Fibroblast of the aortic adventitia (primary cell): ENCODE measurements around the gene BPIFB4. TPM values are rescaled to one million over a fixed set of nuclear protein-coding genes. Genes with fewer than 3 reads are reported as not detected.
A peak's percentile ranks its signal among the peaks of the same experiment; 100 is the strongest.
"Not testable (repeated sequence)": the region's sequence is repeated elsewhere in the genome, so short reads cannot be mapped to it uniquely, and the experiment has no call there.

ENCODE experiments used
- DNase-seq: peaks from one replicate; pipeline ENCODE4 v3.0.0-alpha.2; 2010; ENCODE audit warnings: low read depth
- H3K4me3 ChIP-seq: 2 replicates; pipeline ENCODE4 v1.5.1; 2011; ENCODE audit warnings: low read depth, mild to moderate bottlenecking, control low read depth, low read length, moderate library complexity
- CTCF ChIP-seq: IDR thresholded peaks from 2 replicates; pipeline ENCODE4 v1.5.1; 2011; ENCODE audit warnings: mild to moderate bottlenecking, low read length, control low read depth, inconsistent platforms; ENCODE audit not compliant: insufficient read depth
- total RNA-seq: library from RNA; depleted of rRNA; stranded (reverse); fragments of >200 nt; gene quantifications from 2 replicates; pipeline ENCODE4 v1.2.3, GENCODE V29; 2012; ENCODE audit warnings: low replicate concordance

Gene BPIFB4
- total RNA-seq, 1 donor, result not detected

- no peak for DNase-seq
- H3K4me3 ChIP-seq, result no peak overlapping the region
- TF ChIP-seq CTCF, result no peak
Measured at GRCh38 chr20:33099843-33100538, 20.5 kb downstream of the BPIFB4 start.

GRCh38 chr20:33103556-33103955 is 24.1 kb downstream of the BPIFB4 start:
- no peak for TF ChIP-seq CTCF
- no peak for DNase-seq

GRCh38 chr20:33104336-33104735 is 24.9 kb downstream of the BPIFB4 start:
- DNase-seq, result no peak
- TF ChIP-seq CTCF, result no peak
- H3K4me3 ChIP-seq, result no peak overlapping the region

More at GRCh38 chr20:33103556-33103955, 24.1 kb downstream of the BPIFB4 start:
- no peak overlapping the region for H3K4me3 ChIP-seq

- DNase-seq, result peak; percentile 9
- TF ChIP-seq CTCF, result no peak
- H3K4me3 ChIP-seq, result no peak overlapping the region
Measured at GRCh38 chr20:33105316-33105924, 26.0 kb downstream of the BPIFB4 start.

- not testable (repeated sequence) for DNase-seq, H3K4me3 ChIP-seq
Measured at GRCh38 chr20:33106058-33106620, 26.7 kb downstream of the BPIFB4 start.

GRCh38 chr20:33108661-33109060 is 29.2 kb downstream of the BPIFB4 start:
- no peak for TF ChIP-seq CTCF
- no peak for DNase-seq
- H3K4me3 ChIP-seq, result no peak overlapping the region

GRCh38 chr20:33110147-33110825 is 30.8 kb downstream of the BPIFB4 start:
- TF ChIP-seq CTCF, result no peak
- DNase-seq, result no peak
- no peak overlapping the region for H3K4me3 ChIP-seq
